ENCODE data around the gene MOSMO.

DNA sequence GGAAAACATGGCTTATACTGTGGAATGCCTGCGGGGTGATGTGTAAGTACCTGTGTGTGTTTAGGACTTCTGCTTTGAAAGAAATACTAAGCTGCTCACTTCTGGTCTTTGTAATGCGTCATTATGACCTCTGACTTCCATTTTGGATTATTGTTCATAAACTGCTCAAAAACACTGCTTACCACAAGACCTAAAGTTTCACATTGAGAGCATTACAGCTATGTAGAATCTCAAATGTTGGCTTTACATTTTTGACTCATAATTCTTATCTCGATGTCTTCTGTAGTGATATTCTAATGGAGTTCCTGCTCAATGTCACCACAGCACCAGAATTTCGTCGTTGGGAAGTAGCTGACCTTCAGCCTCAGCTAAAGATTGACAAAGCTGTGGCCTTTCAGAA lies 45.4 kb upstream of the MOSMO start:
- TF ChIP-seq, protein P1, sequence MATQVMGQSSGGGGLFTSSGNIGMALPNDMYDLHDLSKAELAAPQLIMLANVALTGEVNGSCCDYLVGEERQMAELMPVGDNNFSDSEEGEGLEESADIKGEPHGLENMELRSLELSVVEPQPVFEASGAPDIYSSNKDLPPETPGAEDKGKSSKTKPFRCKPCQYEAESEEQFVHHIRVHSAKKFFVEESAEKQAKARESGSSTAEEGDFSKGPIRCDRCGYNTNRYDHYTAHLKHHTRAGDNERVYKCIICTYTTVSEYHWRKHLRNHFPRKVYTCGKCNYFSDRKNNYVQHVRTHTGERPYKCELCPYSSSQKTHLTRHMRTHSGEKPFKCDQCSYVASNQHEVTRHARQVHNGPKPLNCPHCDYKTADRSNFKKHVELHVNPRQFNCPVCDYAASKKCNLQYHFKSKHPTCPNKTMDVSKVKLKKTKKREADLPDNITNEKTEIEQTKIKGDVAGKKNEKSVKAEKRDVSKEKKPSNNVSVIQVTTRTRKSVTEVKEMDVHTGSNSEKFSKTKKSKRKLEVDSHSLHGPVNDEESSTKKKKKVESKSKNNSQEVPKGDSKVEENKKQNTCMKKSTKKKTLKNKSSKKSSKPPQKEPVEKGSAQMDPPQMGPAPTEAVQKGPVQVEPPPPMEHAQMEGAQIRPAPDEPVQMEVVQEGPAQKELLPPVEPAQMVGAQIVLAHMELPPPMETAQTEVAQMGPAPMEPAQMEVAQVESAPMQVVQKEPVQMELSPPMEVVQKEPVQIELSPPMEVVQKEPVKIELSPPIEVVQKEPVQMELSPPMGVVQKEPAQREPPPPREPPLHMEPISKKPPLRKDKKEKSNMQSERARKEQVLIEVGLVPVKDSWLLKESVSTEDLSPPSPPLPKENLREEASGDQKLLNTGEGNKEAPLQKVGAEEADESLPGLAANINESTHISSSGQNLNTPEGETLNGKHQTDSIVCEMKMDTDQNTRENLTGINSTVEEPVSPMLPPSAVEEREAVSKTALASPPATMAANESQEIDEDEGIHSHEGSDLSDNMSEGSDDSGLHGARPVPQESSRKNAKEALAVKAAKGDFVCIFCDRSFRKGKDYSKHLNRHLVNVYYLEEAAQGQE (IDR thresholded peaks at IDR 0.05): no peak
- TF ChIP-seq, protein P2, sequence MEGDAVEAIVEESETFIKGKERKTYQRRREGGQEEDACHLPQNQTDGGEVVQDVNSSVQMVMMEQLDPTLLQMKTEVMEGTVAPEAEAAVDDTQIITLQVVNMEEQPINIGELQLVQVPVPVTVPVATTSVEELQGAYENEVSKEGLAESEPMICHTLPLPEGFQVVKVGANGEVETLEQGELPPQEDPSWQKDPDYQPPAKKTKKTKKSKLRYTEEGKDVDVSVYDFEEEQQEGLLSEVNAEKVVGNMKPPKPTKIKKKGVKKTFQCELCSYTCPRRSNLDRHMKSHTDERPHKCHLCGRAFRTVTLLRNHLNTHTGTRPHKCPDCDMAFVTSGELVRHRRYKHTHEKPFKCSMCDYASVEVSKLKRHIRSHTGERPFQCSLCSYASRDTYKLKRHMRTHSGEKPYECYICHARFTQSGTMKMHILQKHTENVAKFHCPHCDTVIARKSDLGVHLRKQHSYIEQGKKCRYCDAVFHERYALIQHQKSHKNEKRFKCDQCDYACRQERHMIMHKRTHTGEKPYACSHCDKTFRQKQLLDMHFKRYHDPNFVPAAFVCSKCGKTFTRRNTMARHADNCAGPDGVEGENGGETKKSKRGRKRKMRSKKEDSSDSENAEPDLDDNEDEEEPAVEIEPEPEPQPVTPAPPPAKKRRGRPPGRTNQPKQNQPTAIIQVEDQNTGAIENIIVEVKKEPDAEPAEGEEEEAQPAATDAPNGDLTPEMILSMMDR (IDR thresholded peaks at IDR 0.05; ENCODE audit: low read depth, low read length, missing input control): no peak
- TF ChIP-seq, protein P3, sequence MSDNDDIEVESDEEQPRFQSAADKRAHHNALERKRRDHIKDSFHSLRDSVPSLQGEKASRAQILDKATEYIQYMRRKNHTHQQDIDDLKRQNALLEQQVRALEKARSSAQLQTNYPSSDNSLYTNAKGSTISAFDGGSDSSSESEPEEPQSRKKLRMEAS (IDR thresholded peaks at IDR 0.05): no peak
- TF ChIP-seq FOXA1 (IDR thresholded peaks at IDR 0.05): no peak
- no peak for TF ChIP-seq NR2F2 (IDR thresholded peaks at IDR 0.05)
- no peak for TF ChIP-seq YY1 (IDR thresholded peaks at IDR 0.05)
- no peak for TF ChIP-seq JUND (IDR thresholded peaks at IDR 0.05)
- TF ChIP-seq TAF1 (conservative IDR thresholded peaks at IDR 0.05): no peak
- TF ChIP-seq RAD21 (IDR thresholded peaks at IDR 0.05): no peak
- no peak for TF ChIP-seq GABPA (IDR thresholded peaks at IDR 0.05 in 1 of 2, conservative IDR thresholded peaks at IDR 0.05 in 1 of 2)

All from liver (tissue), 3 donors.